ENCODE data around the gene PARD6G.

DNA sequence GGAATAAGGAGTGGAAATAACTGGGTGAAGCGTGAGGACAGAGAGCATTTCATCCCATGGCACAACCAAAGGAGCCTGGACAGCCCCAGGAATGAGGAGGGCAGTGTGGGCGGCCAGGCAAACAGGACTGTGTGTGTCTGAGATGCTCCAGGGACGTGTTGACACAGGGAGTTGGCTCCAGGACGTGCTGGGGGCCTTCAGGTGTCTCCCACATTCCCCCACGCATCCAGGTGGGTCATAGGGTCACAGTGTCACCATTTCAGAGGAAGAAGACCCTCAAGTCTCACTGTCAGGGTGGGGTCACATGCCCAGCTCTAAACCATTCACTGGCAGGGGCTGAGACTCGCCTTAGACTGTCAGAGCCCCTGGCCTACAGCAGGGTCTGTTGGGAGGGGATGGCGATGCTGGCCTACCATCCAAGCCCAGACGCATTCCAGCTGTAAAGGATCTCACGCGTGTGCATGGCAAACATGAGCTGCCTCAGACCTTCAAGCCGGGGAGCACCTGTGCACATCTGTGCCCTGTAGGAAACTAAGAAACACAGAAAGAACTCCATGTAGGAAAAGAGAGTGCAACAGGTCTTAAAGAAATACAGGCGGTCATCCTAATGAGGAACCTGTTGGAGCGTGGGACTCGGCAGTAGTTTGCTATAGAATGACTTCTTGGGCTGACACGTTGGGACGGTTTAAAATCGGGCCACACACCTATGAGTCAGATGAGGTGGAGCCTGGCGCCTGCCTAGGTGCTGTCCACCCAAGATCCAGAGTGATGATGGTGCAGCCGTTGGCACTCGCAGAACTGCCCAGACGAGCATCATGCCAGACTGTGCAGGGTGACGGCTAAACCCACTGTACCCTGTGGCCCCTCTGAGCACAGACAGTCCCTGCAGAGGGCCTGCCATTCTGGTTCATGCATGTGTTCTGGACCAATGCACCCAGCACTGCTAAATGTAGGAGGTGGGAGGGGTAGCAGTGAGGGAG is 17.3 kb downstream of the PARD6G start:
- TF ChIP-seq CTCF (IDR thresholded peaks at IDR 0.05; ENCODE audit: low read length) (no peak), EZH2 (IDR thresholded peaks at IDR 0.05; ENCODE audit: borderline replicate concordance, low read length) (no peak)

Measured in OCI-LY1 (cell line).